ENCODE measurements around the gene NUP62CL. TPM values are rescaled to one million over a fixed set of nuclear protein-coding genes. Genes with fewer than 3 reads are reported as not detected.

Gene NUP62CL
- total and polyA plus RNA-seq, 2 donors (not counting 1 experiment from before 2014, with no cell fraction given), result 0.89 to 3.2 TPM

DNA sequence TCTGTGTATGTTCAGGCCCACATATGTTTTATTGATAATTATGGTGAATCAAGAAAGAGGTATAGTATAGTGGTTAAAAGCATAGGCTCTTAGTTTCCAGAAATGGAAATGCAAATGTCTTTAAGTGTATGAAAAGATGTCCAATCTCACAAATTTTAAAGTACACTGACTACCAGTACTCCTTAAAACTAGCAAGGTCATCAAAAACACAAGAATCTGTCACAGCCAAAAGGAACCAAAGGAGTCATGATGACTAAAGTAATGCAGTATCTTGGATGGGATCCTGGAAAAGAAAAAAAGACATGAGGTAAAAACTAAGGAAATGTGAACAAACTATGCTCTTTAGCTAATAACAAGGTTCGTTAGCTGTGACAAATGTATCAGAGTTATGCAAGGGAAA is 87.0 kb downstream of the NUP62CL start:
- intact Hi-C loops (cut with micrococcal nuclease), result loop anchor here (2.0 to 5.0 kb wide), 3 partner anchors 88 to 510 kb away; partner anchors contain the start of genes DNAAF6, NUP62CL, PRPS1 and RADX
- Histone ChIP-seq H3K27me3 (replicated peaks in 1 of 4; ENCODE audit: control extremely low read depth in 1 of 4, control insufficient read depth in 3 of 4, insufficient read depth in 4 of 4, low read length in 3 of 4) (no peaks in the 10 kb centered on the region), H3K4me3 (ENCODE audit: control extremely low read depth in 1 of 5, extremely low read depth in 1 of 5, insufficient read depth in 1 of 5, low read depth in 2 of 5, low read length in 4 of 5) (peak overlapping the region in 3 of 5 experiments; percentile 67 to 78 (median 71)), H3K36me3 (replicated peaks in 1 of 2; ENCODE audit: control extremely low read depth in 1 of 2, control insufficient read depth in 1 of 2, extremely low read depth in 1 of 2, insufficient read depth in 2 of 2, low read length in 1 of 2) (peaks cover 0 to 16% of the 10 kb centered on the region in 2 experiments), H4K20me1 (ENCODE audit: control insufficient read depth, insufficient read depth, low read length, poor library complexity, severe bottlenecking) (no peaks in the 10 kb centered on the region), H3K4me1 (ENCODE audit: control insufficient read depth in 2 of 2, insufficient read depth in 2 of 2, low read length in 2 of 2) (peaks cover 0 to 7% of the 10 kb centered on the region in 2 donors), H2AFZ (ENCODE audit: insufficient read depth, low read depth, low read length, poor library complexity, severe bottlenecking) (peak overlapping the region; percentile 82), H3K9me3 (ENCODE audit: control extremely low read depth in 1 of 3, control insufficient read depth in 2 of 3, insufficient read depth in 1 of 3, low read length in 2 of 3) (no peaks in the 10 kb centered on the region), H3K79me2 (ENCODE audit: control insufficient read depth, insufficient read depth, low read length) (peaks cover 11% of the 10 kb centered on the region), H3K4me2 (replicated peaks; ENCODE audit: low read depth, low read length, poor library complexity, severe bottlenecking) (peak overlapping the region; percentile 68), H3K27ac (ENCODE audit: low read length in 2 of 2) (peak overlapping the region in 1 of 2 donors; percentile 73), H3K9ac (ENCODE audit: low read length) (peak overlapping the region; percentile 71)
- WGBS (ENCODE audit: insufficient coverage), result no CpG with 5 or more reads among the region's 1 CpG
- H3K27ac Mint-ChIP-seq, result peak overlapping the region; percentile 97
- H3K9me3 Mint-ChIP-seq (ENCODE audit: insufficient read depth), result no peaks in the 10 kb centered on the region
- H3K4me1 Mint-ChIP-seq, result peaks cover 23% of the 10 kb centered on the region
- peak overlapping the region; percentile 100 for H3K4me3 Mint-ChIP-seq
- ATAC-seq (ENCODE audit: low read depth) (no peak), DNase-seq (no peak)
- CTCF ChIA-PET, result no interaction called here
- TF ChIP-seq, protein P1, sequence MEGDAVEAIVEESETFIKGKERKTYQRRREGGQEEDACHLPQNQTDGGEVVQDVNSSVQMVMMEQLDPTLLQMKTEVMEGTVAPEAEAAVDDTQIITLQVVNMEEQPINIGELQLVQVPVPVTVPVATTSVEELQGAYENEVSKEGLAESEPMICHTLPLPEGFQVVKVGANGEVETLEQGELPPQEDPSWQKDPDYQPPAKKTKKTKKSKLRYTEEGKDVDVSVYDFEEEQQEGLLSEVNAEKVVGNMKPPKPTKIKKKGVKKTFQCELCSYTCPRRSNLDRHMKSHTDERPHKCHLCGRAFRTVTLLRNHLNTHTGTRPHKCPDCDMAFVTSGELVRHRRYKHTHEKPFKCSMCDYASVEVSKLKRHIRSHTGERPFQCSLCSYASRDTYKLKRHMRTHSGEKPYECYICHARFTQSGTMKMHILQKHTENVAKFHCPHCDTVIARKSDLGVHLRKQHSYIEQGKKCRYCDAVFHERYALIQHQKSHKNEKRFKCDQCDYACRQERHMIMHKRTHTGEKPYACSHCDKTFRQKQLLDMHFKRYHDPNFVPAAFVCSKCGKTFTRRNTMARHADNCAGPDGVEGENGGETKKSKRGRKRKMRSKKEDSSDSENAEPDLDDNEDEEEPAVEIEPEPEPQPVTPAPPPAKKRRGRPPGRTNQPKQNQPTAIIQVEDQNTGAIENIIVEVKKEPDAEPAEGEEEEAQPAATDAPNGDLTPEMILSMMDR (IDR thresholded peaks at IDR 0.05), result no peak
- no peaks in the 10 kb centered on the region for H3K27me3 Mint-ChIP-seq
- POLR2A ChIA-PET, result interaction anchor here (0.6 kb wide), 1 partner anchor 331 kb away, joined by 5 read pairs; no protein-coding TSS in a partner anchor

DNA sequence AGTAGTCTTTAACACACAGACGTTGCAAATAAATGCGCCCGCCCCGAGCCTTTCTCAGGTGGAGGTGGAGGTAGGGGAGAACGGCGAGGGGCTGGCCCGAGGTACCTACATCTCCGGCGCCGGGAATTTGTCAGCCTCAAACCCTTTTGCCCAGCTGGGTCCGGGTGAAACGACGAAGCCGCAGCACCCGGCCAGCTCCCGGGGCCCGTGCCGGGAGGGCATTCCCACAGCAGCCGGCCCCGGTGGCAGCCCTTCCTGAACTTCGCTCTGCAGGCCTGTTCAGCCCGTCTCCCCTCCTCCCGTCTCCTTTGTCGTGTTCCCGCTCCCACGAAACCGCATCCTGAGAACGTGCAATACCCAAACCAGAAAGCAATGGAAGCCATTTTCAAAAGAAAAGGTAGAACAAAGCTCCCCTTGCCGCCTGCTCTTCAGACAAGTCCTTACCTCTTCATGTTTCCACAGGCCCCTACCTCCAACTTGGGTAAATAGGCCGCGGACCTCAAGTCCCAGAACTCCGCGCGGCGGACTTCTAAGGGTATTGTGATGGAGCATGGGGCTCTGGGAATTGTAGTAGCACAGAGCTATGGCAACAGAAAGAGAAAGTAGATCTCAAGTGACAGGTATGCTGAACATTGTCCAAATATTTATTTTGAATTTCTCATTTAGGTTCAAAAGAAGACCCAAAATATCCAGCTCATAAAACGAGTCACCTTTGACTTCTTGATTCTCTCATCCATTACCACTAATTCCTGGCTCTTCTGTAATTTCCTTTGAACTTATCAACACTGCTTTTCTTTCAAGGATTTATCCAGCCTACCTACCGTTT is 87.7 kb downstream of the NUP62CL start, which contains the start of gene RBM41:
Gene RBM41, minus strand, starts transcription at position 501 of the 826 bp plus-strand sequence. Its CDS starts 49 bp downstream, at position 452.
- peaks cover 0 to 7% of the 10 kb centered on the region in 2 donors for H3K4me1 ChIP-seq (ENCODE audit: control insufficient read depth in 2 of 2, insufficient read depth in 2 of 2, low read length in 2 of 2)
- TF ChIP-seq, protein P1 (IDR thresholded peaks at IDR 0.05), result no peak
- no peak for TF ChIP-seq EZH2 (IDR thresholded peaks at IDR 0.05; ENCODE audit: borderline replicate concordance, insufficient read depth, low read depth, low read length, poor library complexity, severe bottlenecking)
- H3K27me3 Mint-ChIP-seq, result no peaks in the 10 kb centered on the region
- peak within 1 kb of the TSS; percentile 71 for H3K9ac ChIP-seq (ENCODE audit: low read length)
- peak within 1 kb of the TSS; percentile 50 to 73 for H3K27ac ChIP-seq (ENCODE audit: low read length in 2 of 2)
- no peaks in the 10 kb centered on the region for H3K9me3 ChIP-seq (ENCODE audit: control extremely low read depth in 1 of 3, control insufficient read depth in 2 of 3, insufficient read depth in 1 of 3, low read length in 2 of 3)
- peak within 1 kb of the TSS; percentile 82 for H2AFZ ChIP-seq (ENCODE audit: insufficient read depth, low read depth, low read length, poor library complexity, severe bottlenecking)
- H3K27me3 ChIP-seq (replicated peaks in 1 of 4; ENCODE audit: control extremely low read depth in 1 of 4, control insufficient read depth in 3 of 4, insufficient read depth in 4 of 4, low read length in 3 of 4), result no peaks in the 10 kb centered on the region
- ATAC-seq (ENCODE audit: low read depth), result peak; percentile 100
- H4K20me1 ChIP-seq (ENCODE audit: control insufficient read depth, insufficient read depth, low read length, poor library complexity, severe bottlenecking), result no peaks in the 10 kb centered on the region
- DNase-seq, result peak; percentile 81
- H3K4me3 Mint-ChIP-seq, result peak within 1 kb of the TSS; percentile 100
- H3K9me3 Mint-ChIP-seq (ENCODE audit: insufficient read depth), result no peaks in the 10 kb centered on the region
- H3K36me3 ChIP-seq (replicated peaks in 1 of 2; ENCODE audit: control extremely low read depth in 1 of 2, control insufficient read depth in 1 of 2, extremely low read depth in 1 of 2, insufficient read depth in 2 of 2, low read length in 1 of 2), result peaks cover 0 to 23% of the 10 kb centered on the region in 2 experiments
- POLR2A ChIA-PET, result interaction anchor here (0.6 kb wide), 1 partner anchor 332 kb away, joined by 5 read pairs; no protein-coding TSS in a partner anchor
- H3K79me2 ChIP-seq (ENCODE audit: control insufficient read depth, insufficient read depth, low read length), result peaks cover 11% of the 10 kb centered on the region
- CTCF ChIA-PET, result no interaction called here
- H3K4me1 Mint-ChIP-seq, result peaks cover 28% of the 10 kb centered on the region
- H3K4me3 ChIP-seq (ENCODE audit: control extremely low read depth in 1 of 5, extremely low read depth in 1 of 5, insufficient read depth in 1 of 5, low read depth in 2 of 5, low read length in 4 of 5), result peak within 1 kb of the TSS; percentile 54 to 78 (median 70)
- intact Hi-C loops (cut with micrococcal nuclease), result loop anchor here (1.0 to 5.0 kb wide), 4 partner anchors 89 to 973 kb away; partner anchors contain the start of genes ATG4A, DNAAF6, NUP62CL and PRPS1
- H3K27ac Mint-ChIP-seq, result peak within 1 kb of the TSS; percentile 97
- under 1% methylated on average over 21 of the region's 37 CpGs for WGBS (ENCODE audit: insufficient coverage)
- H3K4me2 ChIP-seq (replicated peaks; ENCODE audit: low read depth, low read length, poor library complexity, severe bottlenecking), result peak within 1 kb of the TSS; percentile 68

Measured in B cell (primary cell).